Measurements from ENCODE around the gene RIPK3. TPM values are rescaled to one million over a fixed set of nuclear protein-coding genes. Genes with fewer than 3 reads are reported as not detected.

RIPK3 gene
- total RNA-seq, 1 experiment from 2014 or later, result not detected

GRCh38 chr14:24324024-24324423, 15.8 kb downstream of the RIPK3 start:
- no peak for DNase-seq (ENCODE audit: low spot score)

GRCh38 chr14:24323341-24323740, 16.4 kb downstream of the RIPK3 start:
- DNase-seq (ENCODE audit: low spot score), result no peak

- DNase-seq (ENCODE audit: low spot score), result no peak
Observed at GRCh38 chr14:24322672-24323071, 17.1 kb downstream of the RIPK3 start.

GRCh38 chr14:24321212-24321975, 18.4 kb downstream of the RIPK3 start:
- DNase-seq (ENCODE audit: low spot score), result no peak

GRCh38 chr14:24317141-24317928, 22.5 kb downstream of the RIPK3 start:
- no peak for DNase-seq (ENCODE audit: low spot score)

- no peak for DNase-seq (ENCODE audit: low spot score)
Observed at GRCh38 chr14:24316597-24316950, 23.2 kb downstream of the RIPK3 start.

GRCh38 chr14:24315807-24316596, 23.8 kb downstream of the RIPK3 start:
- no peak for DNase-seq (ENCODE audit: low spot score)

GRCh38 chr14:24315243-24315806, 24.5 kb downstream of the RIPK3 start:
- no peak for DNase-seq (ENCODE audit: low spot score)

- no peak for DNase-seq (ENCODE audit: low spot score)
Observed at GRCh38 chr14:24314377-24315193, 25.2 kb downstream of the RIPK3 start.

- DNase-seq (ENCODE audit: low spot score), result no peak
Observed at GRCh38 chr14:24313913-24314312, 25.9 kb downstream of the RIPK3 start.

GRCh38 chr14:24312736-24313507, 26.9 kb downstream of the RIPK3 start:
- DNase-seq (ENCODE audit: low spot score), result no peak

- no peak for DNase-seq (ENCODE audit: low spot score)
Observed at GRCh38 chr14:24311837-24312615, 27.8 kb downstream of the RIPK3 start.

- DNase-seq (ENCODE audit: low spot score), result no peak
Observed at GRCh38 chr14:24310646-24311604, 28.9 kb downstream of the RIPK3 start, which contains the start of gene LTB4R. LTB4R (plus strand) TSS chr14:24311502; CDS start chr14:24315652, 4,150 bp downstream.

GRCh38 chr14:24310265-24310645, 29.5 kb downstream of the RIPK3 start:
- DNase-seq (ENCODE audit: low spot score), result no peak

GRCh38 chr14:24309538-24310264, 30.1 kb downstream of the RIPK3 start, which contains the start of gene LTB4R2:
LTB4R2 (plus strand) TSS chr14:24310140; CDS start chr14:24310665, 525 bp downstream.
- DNase-seq (ENCODE audit: low spot score), result no peak

- DNase-seq (ENCODE audit: low spot score), result no peak
Observed at GRCh38 chr14:24308342-24309124, 31.3 kb downstream of the RIPK3 start.

Measured in H4 (cell line).